ENCODE results near the gene SLC30A2. TPM values are rescaled to one million over a fixed set of nuclear protein-coding genes. Genes with fewer than 3 reads are reported as not detected.
A peak's percentile ranks its signal among the peaks of the same experiment; 100 is the strongest.

Gene SLC30A2
- total RNA-seq, 4 donors from 2014 or later = 0.13 to 1.8 (median 0.42) TPM

GRCh38 chr1:26016953-26017545 is 28.9 kb downstream of the SLC30A2 start:
- TF ChIP-seq CTCF (IDR thresholded peaks at IDR 0.05) (no peak), POLR2A (IDR thresholded peaks at IDR 0.05) (no peak)
- no peak for DNase-seq (ENCODE audit: low spot score in 2 of 2)
- 68 to 78% methylated on average over 6 of the region's 6 CpGs for WGBS, 2 donors
- H3K4me3 ChIP-seq (ENCODE audit: low read depth, poor library complexity, severe bottlenecking) = no peak overlapping the region
- intact Hi-C loops (cut with DNase I; ENCODE audit: low total_unique reads) = no loop called here

DNA sequence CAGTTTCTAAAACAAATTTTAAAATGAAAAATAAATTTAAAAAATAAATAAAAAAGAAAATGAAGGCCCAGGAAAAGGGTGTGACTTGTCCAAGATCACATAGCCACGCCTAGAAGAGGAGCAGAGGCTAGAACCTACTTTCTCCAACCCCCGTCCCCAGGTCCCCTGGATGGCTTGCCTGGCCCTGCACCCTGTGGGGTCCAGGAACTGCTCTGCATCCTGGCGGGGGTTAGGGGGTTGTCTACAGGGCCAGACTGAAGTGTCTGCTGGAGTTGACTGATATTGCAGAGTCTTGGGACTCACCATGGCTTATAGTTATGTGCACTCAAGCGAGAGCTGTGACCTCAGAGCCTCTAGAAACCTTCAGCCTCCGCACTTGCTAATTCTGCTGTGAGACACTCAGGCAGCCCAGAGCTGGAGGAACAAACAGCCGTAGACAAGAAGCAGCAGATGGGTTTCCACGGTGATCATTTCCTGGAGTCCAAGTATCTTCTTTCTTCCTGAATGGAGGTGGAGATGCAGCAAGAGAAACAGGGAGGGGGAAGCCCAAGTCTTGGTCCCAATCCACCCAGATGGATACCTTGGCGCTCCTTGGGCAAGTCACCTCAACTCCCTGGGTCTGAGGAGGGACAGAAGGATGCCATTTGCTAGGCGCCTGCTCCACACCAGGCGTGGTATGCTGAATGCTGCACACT is 29.5 kb downstream of the SLC30A2 start:
- 71 to 74% methylated on average over 10 of the region's 10 CpGs for WGBS, 2 donors
- H3K4me3 ChIP-seq (ENCODE audit: low read depth, poor library complexity, severe bottlenecking) = no peak overlapping the region
- no peak for DNase-seq (ENCODE audit: low spot score in 2 of 2)
- TF ChIP-seq CTCF (IDR thresholded peaks at IDR 0.05) (no peak), POLR2A (IDR thresholded peaks at IDR 0.05) (no peak)
- intact Hi-C loops (cut with DNase I; ENCODE audit: low total_unique reads) = no loop called here

DNA sequence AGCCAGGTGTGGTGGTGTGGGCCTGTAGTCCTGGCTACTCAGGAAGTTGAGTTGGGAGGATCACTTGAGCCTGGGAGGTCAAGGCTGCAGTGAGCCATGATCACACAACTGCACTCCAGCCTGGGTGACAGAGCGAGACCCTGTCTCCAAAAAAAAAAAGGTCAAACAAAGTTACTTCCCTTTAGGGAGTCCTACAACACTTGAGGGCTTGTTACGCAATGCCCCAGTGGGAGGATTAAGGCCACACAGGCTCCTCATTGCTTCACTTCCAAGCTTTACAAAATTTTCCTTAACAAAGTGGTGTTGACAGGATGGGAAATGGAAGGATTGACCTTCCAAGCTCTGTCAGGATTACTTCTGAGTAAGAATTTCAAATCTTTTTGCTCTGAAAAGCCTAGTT is 30.6 kb downstream of the SLC30A2 start:
- 70 to 81% methylated on average over 2 of the region's 2 CpGs for WGBS, 2 donors
- TF ChIP-seq POLR2A (IDR thresholded peaks at IDR 0.05) = no peak
- no peak for TF ChIP-seq CTCF (IDR thresholded peaks at IDR 0.05)
- no peak overlapping the region for H3K4me3 ChIP-seq (ENCODE audit: low read depth, poor library complexity, severe bottlenecking)
- intact Hi-C loops (cut with DNase I; ENCODE audit: low total_unique reads) = no loop called here
- DNase-seq (ENCODE audit: low spot score in 2 of 2) = peak in 1 of 2 donors; percentile 47

DNA sequence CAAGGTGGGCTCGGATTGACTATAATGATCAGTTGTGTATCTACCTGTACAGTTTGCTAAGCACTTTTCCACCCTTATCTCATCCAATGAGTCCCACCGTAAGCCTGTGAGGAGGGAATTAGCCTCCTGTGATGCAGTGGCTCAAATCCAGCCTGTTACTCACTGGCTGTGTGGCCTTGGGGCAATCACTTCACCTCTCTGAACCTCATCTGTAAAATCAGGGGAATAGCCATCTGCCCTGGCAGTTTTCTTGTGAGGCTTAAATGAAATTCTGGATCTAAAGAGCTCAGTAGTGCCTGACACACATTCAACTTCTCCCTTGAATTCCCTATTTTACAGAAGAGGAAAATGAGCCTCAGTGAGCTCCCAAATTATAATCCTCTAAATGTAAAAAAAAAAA is 31.7 kb downstream of the SLC30A2 start:
- TF ChIP-seq POLR2A (IDR thresholded peaks at IDR 0.05) (no peak), CTCF (IDR thresholded peaks at IDR 0.05) (no peak)
- no peak overlapping the region for H3K4me3 ChIP-seq (ENCODE audit: low read depth, poor library complexity, severe bottlenecking)
- intact Hi-C loops (cut with DNase I; ENCODE audit: low total_unique reads) = no loop called here
- 83 to 84% methylated on average over 2 of the region's 2 CpGs for WGBS, 2 donors
- no peak for DNase-seq (ENCODE audit: low spot score in 2 of 2)

DNA sequence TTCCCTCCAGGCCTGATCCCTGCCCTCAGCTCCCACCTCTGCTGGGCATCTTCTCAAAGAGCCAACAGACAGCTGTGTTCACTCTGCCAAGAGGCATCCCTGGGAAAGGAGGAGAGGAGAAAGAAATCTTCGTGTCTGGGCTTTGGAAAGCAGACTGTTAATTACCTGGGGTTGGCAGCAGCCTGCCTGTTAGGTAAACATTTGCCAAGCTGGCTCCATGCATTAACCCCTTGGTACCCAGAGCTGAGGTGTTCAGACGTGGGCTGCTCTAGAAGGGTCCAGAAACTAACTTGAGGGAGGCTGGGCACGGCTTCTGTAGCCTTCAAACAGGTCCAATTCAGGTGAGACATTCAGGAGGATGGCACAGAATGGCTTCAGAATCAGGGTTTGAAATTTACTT is 33.1 kb downstream of the SLC30A2 start:
- TF ChIP-seq CTCF (IDR thresholded peaks at IDR 0.05) (no peak), POLR2A (IDR thresholded peaks at IDR 0.05) (no peak)
- intact Hi-C loops (cut with DNase I; ENCODE audit: low total_unique reads) = no loop called here
- H3K4me3 ChIP-seq (ENCODE audit: low read depth, poor library complexity, severe bottlenecking) = no peak overlapping the region
- no peak for DNase-seq (ENCODE audit: low spot score in 2 of 2)
- WGBS, 2 donors = 46 to 66% methylated on average over 3 of the region's 3 CpGs
